Esophagus squamous epithelium (tissue), 4 donors: Measurements from ENCODE around the gene PTGES3L.

Experiments
- CTCF ChIP-seq, 6 experiments: fragments of 450-650 bp in 4 of 6; fragments of 200-600 bp in 2 of 6; sonication (generic) in 2 of 6; IDR thresholded peaks; one replicate each; pipeline ENCODE4 v1.5.1; 2016 to 2019; ENCODE audit warnings: antibody characterized with exemption in 6 of 6, mild to moderate bottlenecking in 4 of 6, moderate library complexity in 4 of 6
- POLR2A ChIP-seq, 4 donors: fragments of 450-650 bp; IDR thresholded peaks; one replicate each; pipeline ENCODE4 v1.6.1; 2017; ENCODE audit warnings: antibody characterized with exemption in 4 of 4, mild to moderate bottlenecking in 4 of 4, moderate library complexity in 3 of 4

DNA sequence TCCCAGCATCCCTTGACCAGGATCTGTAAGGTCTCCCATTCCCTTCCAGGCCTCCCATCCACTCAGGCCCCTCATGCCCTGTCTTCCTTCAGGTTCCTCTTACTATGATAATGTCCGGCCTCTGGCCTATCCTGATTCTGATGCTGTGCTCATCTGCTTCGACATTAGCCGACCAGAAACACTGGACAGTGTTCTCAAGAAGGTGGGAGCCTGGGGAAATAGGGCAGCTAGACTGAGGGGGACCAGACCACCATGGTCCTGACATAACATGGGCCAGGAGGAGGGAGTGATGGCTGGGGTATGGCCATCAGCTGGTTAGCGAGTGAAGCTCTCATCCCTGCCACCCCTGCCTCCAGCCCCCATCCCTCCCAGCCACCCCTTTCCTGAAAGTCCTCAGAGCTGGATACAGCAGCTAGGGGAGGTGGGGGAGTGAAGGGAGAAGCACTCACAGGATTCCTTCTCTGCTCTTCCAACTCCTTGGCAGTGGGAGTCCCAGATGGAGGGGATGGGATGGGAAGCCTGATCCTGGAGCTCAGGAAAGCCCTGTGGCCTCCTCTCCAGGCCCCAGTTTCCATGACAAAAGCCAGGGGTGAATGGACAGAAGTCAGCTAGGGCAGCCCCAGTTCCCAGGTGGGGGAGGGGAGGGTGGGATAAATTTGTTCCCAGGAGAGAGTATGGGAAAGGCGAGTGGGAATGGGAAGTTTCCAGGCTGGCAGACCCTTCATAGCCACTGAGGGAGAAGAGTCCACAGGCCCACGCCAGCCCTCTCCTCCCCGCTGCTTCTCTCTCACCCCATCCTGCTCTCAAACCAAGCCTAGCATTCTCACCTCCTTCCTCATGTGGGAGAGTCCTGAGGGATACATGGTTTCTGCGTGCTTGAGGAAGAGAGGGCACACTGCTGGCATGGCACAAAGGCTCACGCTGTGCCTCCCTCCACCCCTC is 47.5 kb upstream of the PTGES3L start:
- TF ChIP-seq CTCF (IDR thresholded peaks at IDR 0.05) (no peak), POLR2A (IDR thresholded peaks at IDR 0.05) (no peak)
